Bronchial epithelial cell (primary cell): ENCODE data around the gene PMVK. TPM values are rescaled to one million over a fixed set of nuclear protein-coding genes. Genes with fewer than 3 reads are reported as not detected.

Experiments
- DNase-seq: peaks from one replicate; pipeline ENCODE4 v3.0.0-alpha.2; 2010; ENCODE audit warnings: low read depth
- FAIRE-seq: peaks from 2 replicates; lab custom pipeline; 2011; peaks lifted over from hg19 to GRCh38; lab: Jason Lieb, UNC
- H3K27me3 ChIP-seq: 2 replicates; pipeline ENCODE4 v1.5.1; 2011; ENCODE audit warnings: low read length; ENCODE audit not compliant: control insufficient read depth, insufficient read depth
- H3K36me3 ChIP-seq: 2 replicates; pipeline ENCODE4 v1.5.1; 2011; ENCODE audit warnings: low read length; ENCODE audit not compliant: control insufficient read depth, insufficient read depth
- H3K4me3 ChIP-seq: 2 replicates; pipeline ENCODE4 v1.5.1; 2011; ENCODE audit warnings: mild to moderate bottlenecking, low read depth, low read length, control low read depth
- total RNA-seq: library from RNA; depleted of rRNA; stranded (reverse); fragments of >200 nt; gene quantifications from 2 replicates; pipeline ENCODE4 v1.2.1, GENCODE V29; 2014
- TF ChIP-seq, protein P1 (sequence below): IDR thresholded peaks from 2 replicates; pipeline ENCODE4 v1.5.1; 2011; ENCODE audit warnings: mild to moderate bottlenecking, moderate library complexity, low read length, control low read depth, inconsistent platforms; ENCODE audit not compliant: insufficient read depth, severe bottlenecking

PMVK gene
- total RNA-seq, 1 donor from 2014 or later, result 11.3 TPM

DNA sequence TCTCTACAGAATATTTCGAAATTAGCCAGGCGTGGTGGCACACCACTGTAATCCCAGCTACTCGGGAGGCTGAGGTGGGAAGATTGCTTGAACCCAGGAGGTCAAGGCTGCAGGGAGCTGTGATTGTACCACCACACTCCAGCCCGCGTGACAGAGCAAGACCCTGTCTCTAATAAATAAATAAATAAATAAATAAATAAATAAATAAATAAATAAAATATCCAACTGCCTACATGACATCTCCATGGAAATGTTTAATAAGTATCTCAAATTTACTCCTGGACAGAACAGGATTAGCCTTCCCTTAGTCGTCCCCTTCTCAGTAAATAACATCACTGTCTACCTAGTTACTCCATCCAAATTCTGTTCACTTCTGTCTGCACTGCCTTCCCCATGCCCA, 37.5 kb downstream of the PMVK start:
- DNase-seq, result no peak
- TF ChIP-seq, protein P1, sequence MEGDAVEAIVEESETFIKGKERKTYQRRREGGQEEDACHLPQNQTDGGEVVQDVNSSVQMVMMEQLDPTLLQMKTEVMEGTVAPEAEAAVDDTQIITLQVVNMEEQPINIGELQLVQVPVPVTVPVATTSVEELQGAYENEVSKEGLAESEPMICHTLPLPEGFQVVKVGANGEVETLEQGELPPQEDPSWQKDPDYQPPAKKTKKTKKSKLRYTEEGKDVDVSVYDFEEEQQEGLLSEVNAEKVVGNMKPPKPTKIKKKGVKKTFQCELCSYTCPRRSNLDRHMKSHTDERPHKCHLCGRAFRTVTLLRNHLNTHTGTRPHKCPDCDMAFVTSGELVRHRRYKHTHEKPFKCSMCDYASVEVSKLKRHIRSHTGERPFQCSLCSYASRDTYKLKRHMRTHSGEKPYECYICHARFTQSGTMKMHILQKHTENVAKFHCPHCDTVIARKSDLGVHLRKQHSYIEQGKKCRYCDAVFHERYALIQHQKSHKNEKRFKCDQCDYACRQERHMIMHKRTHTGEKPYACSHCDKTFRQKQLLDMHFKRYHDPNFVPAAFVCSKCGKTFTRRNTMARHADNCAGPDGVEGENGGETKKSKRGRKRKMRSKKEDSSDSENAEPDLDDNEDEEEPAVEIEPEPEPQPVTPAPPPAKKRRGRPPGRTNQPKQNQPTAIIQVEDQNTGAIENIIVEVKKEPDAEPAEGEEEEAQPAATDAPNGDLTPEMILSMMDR, result no peak
- FAIRE-seq, result no peak
- no peaks in the 10 kb centered on the region for H3K36me3 ChIP-seq
- no peaks in the 10 kb centered on the region for H3K27me3 ChIP-seq
- no peak overlapping the region for H3K4me3 ChIP-seq

DNA sequence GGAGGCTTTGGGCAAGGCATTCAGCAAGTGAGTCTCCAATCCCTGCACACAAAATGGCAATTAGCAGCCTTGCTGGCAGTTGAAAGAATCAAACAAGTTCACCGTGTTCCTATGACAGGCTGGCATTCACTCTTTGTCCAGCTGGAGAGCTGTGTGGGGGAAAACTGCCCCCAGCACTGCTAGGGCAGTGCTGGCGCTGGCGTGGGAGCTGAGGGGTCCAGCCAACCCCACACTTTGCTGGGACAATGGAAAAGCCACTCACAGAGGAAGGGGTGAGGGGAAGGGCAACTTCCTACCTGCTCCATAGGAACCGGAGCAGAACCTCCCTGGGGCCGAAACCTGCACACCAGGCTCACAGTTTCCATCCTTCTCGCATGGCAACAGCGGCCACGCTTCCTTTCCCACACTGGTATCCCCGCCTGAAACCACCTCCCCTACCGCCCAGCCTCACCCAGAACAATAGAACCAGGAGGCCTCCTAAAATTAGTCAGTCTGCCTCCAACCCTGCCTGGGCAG, 39.7 kb downstream of the PMVK start:
- TF ChIP-seq, protein P1, result no peak

DNA sequence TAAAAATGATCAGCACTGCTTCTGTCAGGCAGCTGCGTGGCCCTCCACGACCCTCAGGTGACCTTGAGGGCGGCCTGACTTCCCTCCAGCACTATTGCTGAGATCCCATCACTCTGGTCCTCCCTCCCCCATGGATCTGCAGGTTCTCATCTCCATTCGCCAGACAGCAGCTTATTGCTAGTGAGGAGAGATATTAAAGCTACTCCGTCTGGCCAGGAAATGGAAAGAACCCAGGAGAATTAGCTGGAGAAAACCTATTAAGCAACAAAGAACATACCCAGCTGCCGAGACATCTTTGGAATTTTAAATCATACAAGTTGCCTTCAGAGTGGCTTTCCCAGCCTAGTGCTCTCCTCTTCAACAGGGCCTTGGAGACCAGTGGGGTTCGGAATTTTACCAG, 40.7 kb downstream of the PMVK start:
- H3K36me3 ChIP-seq, result no peaks in the 10 kb centered on the region
- TF ChIP-seq, protein P1, result no peak
- no peak for DNase-seq
- no peak for FAIRE-seq
- no peaks in the 10 kb centered on the region for H3K27me3 ChIP-seq
- no peak overlapping the region for H3K4me3 ChIP-seq

More for the DNA sequence above, 39.7 kb downstream of the PMVK start:
- Histone ChIP-seq H3K36me3 (no peaks in the 10 kb centered on the region), H3K4me3 (no peak overlapping the region), H3K27me3 (no peaks in the 10 kb centered on the region)
- no peak for DNase-seq
- FAIRE-seq, result no peak

DNA sequence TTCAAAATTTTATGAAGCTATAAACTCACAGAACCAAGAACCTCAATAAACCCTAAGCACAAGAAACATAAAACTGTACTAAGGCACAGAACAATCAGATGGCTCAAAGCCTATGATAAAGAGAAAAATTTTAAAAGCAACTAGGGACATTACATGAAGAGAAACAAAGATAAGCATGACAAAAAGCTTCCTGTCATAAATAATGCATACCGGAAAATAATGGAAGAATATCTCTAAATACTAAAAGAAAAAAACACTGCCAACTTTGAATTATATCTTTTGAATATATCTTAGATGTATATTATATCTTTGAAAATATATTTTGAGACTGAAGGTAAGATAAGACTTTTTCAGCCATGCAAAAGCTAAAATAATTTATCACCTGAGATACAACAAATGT, 45.1 kb downstream of the PMVK start:
- peaks cover 3% of the 10 kb centered on the region for H3K27me3 ChIP-seq
- TF ChIP-seq, protein P1, result no peak
- H3K4me3 ChIP-seq, result no peak overlapping the region
- H3K36me3 ChIP-seq, result no peaks in the 10 kb centered on the region
- FAIRE-seq, result no peak
- DNase-seq, result no peak

DNA sequence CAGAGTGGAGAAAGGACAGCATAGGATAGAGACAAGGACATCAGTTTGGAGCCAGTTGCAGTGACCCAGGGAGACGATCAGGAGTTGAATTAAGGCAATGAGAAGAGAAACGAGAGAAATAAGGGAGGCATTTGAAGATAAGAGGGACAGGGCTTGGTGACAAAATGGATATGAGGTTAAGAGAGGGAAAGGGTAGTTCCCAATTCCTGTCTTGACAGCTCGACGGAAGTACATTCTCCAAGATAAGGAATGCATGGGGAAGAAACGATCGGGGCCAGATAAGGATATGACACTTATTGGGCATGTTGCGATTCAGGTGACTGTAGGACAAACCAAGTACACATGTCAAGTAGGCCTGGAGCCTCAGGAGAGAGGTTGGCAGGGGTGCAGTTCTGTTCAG, 47.8 kb downstream of the PMVK start:
- FAIRE-seq (no peak), DNase-seq (no peak)
- peaks cover 3% of the 10 kb centered on the region for H3K27me3 ChIP-seq
- TF ChIP-seq, protein P1, result no peak
- H3K36me3 ChIP-seq, result no peaks in the 10 kb centered on the region
- H3K4me3 ChIP-seq, result no peak overlapping the region

DNA sequence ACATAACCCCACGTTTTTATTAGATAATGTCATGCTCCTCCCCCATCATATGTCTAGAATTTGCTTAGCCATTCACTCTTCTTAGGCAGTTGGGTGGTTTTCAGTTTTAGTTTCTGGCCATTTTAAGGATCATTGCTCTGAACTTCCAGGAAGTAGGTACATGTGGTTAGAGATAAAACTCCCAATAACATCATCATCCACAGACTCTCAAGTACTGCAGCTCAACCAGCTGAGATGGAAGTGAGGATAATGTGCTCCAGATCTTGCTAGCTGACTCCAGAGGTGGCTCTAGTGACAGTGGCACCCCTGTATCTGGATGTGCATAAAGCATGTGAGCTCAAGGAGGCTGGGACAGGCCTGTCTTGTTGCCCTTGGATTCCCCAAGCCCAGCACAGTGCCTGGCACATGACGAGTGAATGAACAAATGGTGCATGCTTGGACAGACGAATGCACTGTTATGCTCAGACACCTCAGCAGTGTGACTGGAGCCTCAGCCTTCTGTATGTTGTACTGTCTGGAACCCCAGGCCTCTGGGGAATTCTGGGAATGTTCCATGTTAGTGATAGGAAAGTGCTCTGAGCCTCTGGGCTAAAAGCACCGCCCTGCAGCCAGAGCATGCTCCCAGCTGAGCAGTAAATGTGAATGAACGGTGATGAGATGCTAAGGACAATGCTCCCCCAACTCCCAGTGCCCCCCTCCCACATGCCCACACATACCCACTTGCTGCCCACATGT, 50.1 kb downstream of the PMVK start:
- DNase-seq (no peak), FAIRE-seq (no peak)
- Histone ChIP-seq H3K27me3 (peaks cover 3% of the 10 kb centered on the region), H3K36me3 (no peaks in the 10 kb centered on the region), H3K4me3 (no peak overlapping the region)
- TF ChIP-seq, protein P1, result no peak
